Esophagus squamous epithelium (tissue), 4 donors: ENCODE measurements around the gene KRT35.

Source experiments
- CTCF ChIP-seq, 6 experiments: fragments of 450-650 bp in 4 of 6; fragments of 200-600 bp in 2 of 6; sonication (generic) in 2 of 6; IDR thresholded peaks; one replicate each; pipeline ENCODE4 v1.5.1; 2016 to 2019; ENCODE audit warnings: antibody characterized with exemption in 6 of 6, mild to moderate bottlenecking in 4 of 6, moderate library complexity in 4 of 6
- POLR2A ChIP-seq, 4 donors: fragments of 450-650 bp; IDR thresholded peaks; one replicate each; pipeline ENCODE4 v1.6.1; 2017; ENCODE audit warnings: antibody characterized with exemption in 4 of 4, mild to moderate bottlenecking in 4 of 4, moderate library complexity in 3 of 4

- no peak for TF ChIP-seq CTCF (IDR thresholded peaks at IDR 0.05)
- no peak for TF ChIP-seq POLR2A (IDR thresholded peaks at IDR 0.05)
Measured at GRCh38 chr17:41523225-41523593, 42.3 kb upstream of the KRT35 start.
